Sigmoid colon (tissue), 4 donors: ENCODE data around the gene TBC1D2B.

Experiments used
- EP300 ChIP-seq, 4 donors: sonication (generic); formaldehyde crosslinking; IDR thresholded peaks; one replicate each; pipeline ENCODE4 v1.6.1; 2017; ENCODE audit warnings: antibody characterized with exemption in 4 of 4
- POLR2A ChIP-seq, 2 donors: fragments of 450-650 bp; IDR thresholded peaks; one replicate each; pipeline ENCODE4 v1.6.1; 2016; ENCODE audit warnings: antibody characterized with exemption in 2 of 2, mild to moderate bottlenecking in 2 of 2, moderate library complexity in 2 of 2
- POLR2AphosphoS5 ChIP-seq, 4 donors: sonication (generic); formaldehyde crosslinking; IDR thresholded peaks; one replicate each; pipeline ENCODE4 v1.6.1; 2017; ENCODE audit warnings: antibody characterized with exemption in 4 of 4
- TF ChIP-seq, protein P1 (sequence below), 4 experiments: fragments of 450-650 bp in 3 of 4; fragments of 200-600 bp in 1 of 4; IDR thresholded peaks; one replicate each; pipeline ENCODE4 v1.5.1; 2016 to 2019; ENCODE audit warnings: antibody characterized with exemption in 4 of 4, mild to moderate bottlenecking in 3 of 4, moderate library complexity in 2 of 4

- TF ChIP-seq, protein P1, sequence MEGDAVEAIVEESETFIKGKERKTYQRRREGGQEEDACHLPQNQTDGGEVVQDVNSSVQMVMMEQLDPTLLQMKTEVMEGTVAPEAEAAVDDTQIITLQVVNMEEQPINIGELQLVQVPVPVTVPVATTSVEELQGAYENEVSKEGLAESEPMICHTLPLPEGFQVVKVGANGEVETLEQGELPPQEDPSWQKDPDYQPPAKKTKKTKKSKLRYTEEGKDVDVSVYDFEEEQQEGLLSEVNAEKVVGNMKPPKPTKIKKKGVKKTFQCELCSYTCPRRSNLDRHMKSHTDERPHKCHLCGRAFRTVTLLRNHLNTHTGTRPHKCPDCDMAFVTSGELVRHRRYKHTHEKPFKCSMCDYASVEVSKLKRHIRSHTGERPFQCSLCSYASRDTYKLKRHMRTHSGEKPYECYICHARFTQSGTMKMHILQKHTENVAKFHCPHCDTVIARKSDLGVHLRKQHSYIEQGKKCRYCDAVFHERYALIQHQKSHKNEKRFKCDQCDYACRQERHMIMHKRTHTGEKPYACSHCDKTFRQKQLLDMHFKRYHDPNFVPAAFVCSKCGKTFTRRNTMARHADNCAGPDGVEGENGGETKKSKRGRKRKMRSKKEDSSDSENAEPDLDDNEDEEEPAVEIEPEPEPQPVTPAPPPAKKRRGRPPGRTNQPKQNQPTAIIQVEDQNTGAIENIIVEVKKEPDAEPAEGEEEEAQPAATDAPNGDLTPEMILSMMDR (IDR thresholded peaks at IDR 0.05), result no peak
- TF ChIP-seq EP300 (IDR thresholded peaks at IDR 0.05), result no peak
- TF ChIP-seq POLR2A (IDR thresholded peaks at IDR 0.05), result no peak
- TF ChIP-seq POLR2AphosphoS5 (IDR thresholded peaks at IDR 0.05), result no peak
Observed at GRCh38 chr15:78110916-78111475, 33.5 kb upstream of the TBC1D2B start.
